ENCODE results near the gene THEMIS. TPM values are rescaled to one million over a fixed set of nuclear protein-coding genes. Genes with fewer than 3 reads are reported as not detected.

Gene THEMIS
- polyA plus RNA-seq, 1 donor from 2014 or later, result not detected

DNA sequence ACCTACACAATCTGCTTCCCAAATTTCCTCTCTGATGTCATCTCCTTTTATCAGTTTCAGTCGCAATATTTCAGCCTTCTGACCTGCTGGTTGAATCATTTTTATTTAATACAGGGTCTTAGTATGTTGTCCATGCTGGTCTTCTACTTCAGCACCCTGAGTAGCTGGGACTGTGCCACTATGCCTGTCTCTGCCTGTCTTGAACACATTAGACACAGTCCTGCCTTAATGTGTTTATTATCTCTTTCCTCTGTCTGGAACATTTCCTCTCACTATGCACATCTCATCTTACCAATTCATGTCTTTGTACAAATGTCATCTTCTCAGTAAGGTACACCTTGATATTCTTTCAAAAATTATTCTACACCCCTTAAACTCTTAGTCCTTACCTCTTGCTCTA lies 106.5 kb downstream of the THEMIS start:
- Histone ChIP-seq H3K9me2 (ENCODE audit: insufficient read depth, low read length) (no peaks in the 10 kb centered on the region), H3K27ac (ENCODE audit: low read length) (no peak overlapping the region), H3K79me2 (replicated peaks; ENCODE audit: insufficient read depth, low read length) (no peaks in the 10 kb centered on the region), H4K20me1 (ENCODE audit: insufficient read depth) (no peaks in the 10 kb centered on the region), H2AFZ (ENCODE audit: low read depth, low read length) (no peak overlapping the region), H3K27me3 (ENCODE audit: insufficient read depth, low read depth, low read length) (no peaks in the 10 kb centered on the region), H3K36me3 (ENCODE audit: insufficient read depth, low read length) (no peaks in the 10 kb centered on the region), H3K4me3 (ENCODE audit: low read length) (no peak overlapping the region), H3K4me2 (ENCODE audit: low read length) (no peak overlapping the region), H3K9me3 (ENCODE audit: low read length) (no peaks in the 10 kb centered on the region), H3K9ac (ENCODE audit: low read length) (no peak overlapping the region), H3F3A (ENCODE audit: insufficient read depth, low read length, poor library complexity, severe bottlenecking) (no peaks in the 10 kb centered on the region)
- no peak for TF ChIP-seq EZH2 (IDR thresholded peaks at IDR 0.05; ENCODE audit: borderline replicate concordance, insufficient read depth, low read length, poor library complexity, severe bottlenecking)
- no peak for TF ChIP-seq POLR2AphosphoS5 (IDR thresholded peaks at IDR 0.05)
- no peak for TF ChIP-seq SMC3 (conservative IDR thresholded peaks at IDR 0.05; ENCODE audit: poor library complexity)
- no peak for TF ChIP-seq TAF1 (IDR thresholded peaks at IDR 0.05; ENCODE audit: low read depth)
- TF ChIP-seq RAD21 (conservative IDR thresholded peaks at IDR 0.05), result no peak
- no peak for TF ChIP-seq MXI1 (conservative IDR thresholded peaks at IDR 0.05; ENCODE audit: poor library complexity, severe bottlenecking)
- no peak for TF ChIP-seq EP300 (conservative IDR thresholded peaks at IDR 0.05; ENCODE audit: poor library complexity, severe bottlenecking)
- TF ChIP-seq, protein P1, sequence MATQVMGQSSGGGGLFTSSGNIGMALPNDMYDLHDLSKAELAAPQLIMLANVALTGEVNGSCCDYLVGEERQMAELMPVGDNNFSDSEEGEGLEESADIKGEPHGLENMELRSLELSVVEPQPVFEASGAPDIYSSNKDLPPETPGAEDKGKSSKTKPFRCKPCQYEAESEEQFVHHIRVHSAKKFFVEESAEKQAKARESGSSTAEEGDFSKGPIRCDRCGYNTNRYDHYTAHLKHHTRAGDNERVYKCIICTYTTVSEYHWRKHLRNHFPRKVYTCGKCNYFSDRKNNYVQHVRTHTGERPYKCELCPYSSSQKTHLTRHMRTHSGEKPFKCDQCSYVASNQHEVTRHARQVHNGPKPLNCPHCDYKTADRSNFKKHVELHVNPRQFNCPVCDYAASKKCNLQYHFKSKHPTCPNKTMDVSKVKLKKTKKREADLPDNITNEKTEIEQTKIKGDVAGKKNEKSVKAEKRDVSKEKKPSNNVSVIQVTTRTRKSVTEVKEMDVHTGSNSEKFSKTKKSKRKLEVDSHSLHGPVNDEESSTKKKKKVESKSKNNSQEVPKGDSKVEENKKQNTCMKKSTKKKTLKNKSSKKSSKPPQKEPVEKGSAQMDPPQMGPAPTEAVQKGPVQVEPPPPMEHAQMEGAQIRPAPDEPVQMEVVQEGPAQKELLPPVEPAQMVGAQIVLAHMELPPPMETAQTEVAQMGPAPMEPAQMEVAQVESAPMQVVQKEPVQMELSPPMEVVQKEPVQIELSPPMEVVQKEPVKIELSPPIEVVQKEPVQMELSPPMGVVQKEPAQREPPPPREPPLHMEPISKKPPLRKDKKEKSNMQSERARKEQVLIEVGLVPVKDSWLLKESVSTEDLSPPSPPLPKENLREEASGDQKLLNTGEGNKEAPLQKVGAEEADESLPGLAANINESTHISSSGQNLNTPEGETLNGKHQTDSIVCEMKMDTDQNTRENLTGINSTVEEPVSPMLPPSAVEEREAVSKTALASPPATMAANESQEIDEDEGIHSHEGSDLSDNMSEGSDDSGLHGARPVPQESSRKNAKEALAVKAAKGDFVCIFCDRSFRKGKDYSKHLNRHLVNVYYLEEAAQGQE (IDR thresholded peaks at IDR 0.05; ENCODE audit: borderline replicate concordance), result no peak

- Histone ChIP-seq H3K79me2 (replicated peaks; ENCODE audit: insufficient read depth, low read length) (no peaks in the 10 kb centered on the region), H4K20me1 (ENCODE audit: insufficient read depth) (no peaks in the 10 kb centered on the region), H3K27me3 (ENCODE audit: insufficient read depth, low read depth, low read length) (no peaks in the 10 kb centered on the region), H3F3A (ENCODE audit: insufficient read depth, low read length, poor library complexity, severe bottlenecking) (no peaks in the 10 kb centered on the region), H3K9ac (ENCODE audit: low read length) (no peak overlapping the region), H3K4me3 (ENCODE audit: low read length) (no peak overlapping the region), H3K27ac (ENCODE audit: low read length) (no peak overlapping the region), H3K4me2 (ENCODE audit: low read length) (no peak overlapping the region), H3K36me3 (ENCODE audit: insufficient read depth, low read length) (no peaks in the 10 kb centered on the region), H2AFZ (ENCODE audit: low read depth, low read length) (no peak overlapping the region), H3K9me2 (ENCODE audit: insufficient read depth, low read length) (no peaks in the 10 kb centered on the region), H3K9me3 (ENCODE audit: low read length) (no peaks in the 10 kb centered on the region)
- no peak for TF ChIP-seq RAD21 (conservative IDR thresholded peaks at IDR 0.05)
- TF ChIP-seq TAF1 (IDR thresholded peaks at IDR 0.05; ENCODE audit: low read depth), result no peak
- no peak for TF ChIP-seq SMC3 (conservative IDR thresholded peaks at IDR 0.05; ENCODE audit: poor library complexity)
- no peak for TF ChIP-seq MXI1 (conservative IDR thresholded peaks at IDR 0.05; ENCODE audit: poor library complexity, severe bottlenecking)
- TF ChIP-seq EZH2 (IDR thresholded peaks at IDR 0.05; ENCODE audit: borderline replicate concordance, insufficient read depth, low read length, poor library complexity, severe bottlenecking), result no peak
- no peak for TF ChIP-seq POLR2AphosphoS5 (IDR thresholded peaks at IDR 0.05)
- TF ChIP-seq EP300 (conservative IDR thresholded peaks at IDR 0.05; ENCODE audit: poor library complexity, severe bottlenecking), result no peak
- TF ChIP-seq, protein P1 (IDR thresholded peaks at IDR 0.05; ENCODE audit: borderline replicate concordance), result no peak
- TF ChIP-seq CTCF (IDR thresholded peaks at IDR 0.05; ENCODE audit: poor library complexity, severe bottlenecking), result no peak
Measured at GRCh38 chr6:127793396-127793795, 107.5 kb downstream of the THEMIS start.

All from neural cell (in vitro differentiated cells).